Uterus (tissue), 4 donors: ENCODE measurements around the gene CCDC124. TPM values are rescaled to one million over a fixed set of nuclear protein-coding genes. Genes with fewer than 3 reads are reported as not detected.

Experiments used
- DNase-seq, 2 donors: peaks; one replicate each; pipeline ENCODE4 v3.0.0-alpha.2; 2019 to 2020
- H3K27ac ChIP-seq, 2 donors: fragments of 200-600 bp; sonication (generic); 1 replicate in 1 of 2; 2 replicates in 1 of 2; pipeline ENCODE4 v1.5.1; 2016 to 2018
- H3K27me3 ChIP-seq, 2 donors: fragments of 200-600 bp; sonication (generic); one replicate each; pipeline ENCODE4 v1.5.1; 2018 to 2019; ENCODE audit warnings: control low read depth in 1 of 2
- H3K36me3 ChIP-seq, 2 donors: fragments of 200-600 bp; sonication (generic); one replicate each; pipeline ENCODE4 v1.5.1; 2019; ENCODE audit warnings: control low read depth in 1 of 2
- H3K4me1 ChIP-seq, 2 donors: fragments of 200-600 bp; sonication (generic); one replicate each; pipeline ENCODE4 v1.5.1; 2018 to 2019; ENCODE audit warnings: control low read depth in 1 of 2
- H3K4me3 ChIP-seq, 2 donors: fragments of 200-600 bp; sonication (generic); 1 replicate in 1 of 2; 2 replicates in 1 of 2; pipeline ENCODE4 v1.5.1; 2018 to 2019; ENCODE audit warnings: mild to moderate bottlenecking in 1 of 2
- H3K9me3 ChIP-seq, 2 donors: fragments of 200-600 bp; sonication (generic); one replicate each; pipeline ENCODE4 v1.5.1; 2019; ENCODE audit warnings: control low read depth in 1 of 2
- CTCF ChIP-seq, 4 experiments: fragments of 200-600 bp in 2 of 4; fragments of 450-650 bp in 2 of 4; sonication (generic) in 2 of 4; IDR thresholded peaks; one replicate each; pipeline ENCODE4 v1.5.1; 2016 to 2019; ENCODE audit warnings: antibody characterized with exemption in 4 of 4, mild to moderate bottlenecking in 2 of 4, moderate library complexity in 1 of 4
- POLR2A ChIP-seq, 2 donors: fragments of 450-650 bp; IDR thresholded peaks; one replicate each; pipeline ENCODE4 v1.6.1; 2016; ENCODE audit warnings: antibody characterized with exemption in 2 of 2, mild to moderate bottlenecking in 1 of 2, moderate library complexity in 1 of 2
- intact Hi-C: fragments of 100-400 bp; cut with DNase I; formaldehyde crosslinking; loops from one replicate; pipeline ENCODE4 v1.15.1; 2023; ENCODE audit warnings: low total_unique reads
- total RNA-seq, 4 donors: library from RNA; depleted of rRNA in 3 of 4; stranded (reverse); fragments of >200 nt in 3 of 4; gene quantifications; one replicate each; pipeline versions ENCODE4 v1.1.0 to v1.2.4, GENCODE V29; 2014 to 2023
- donor health status: DM: yes; HTN: yes; CAD: no.

Gene CCDC124
- total RNA-seq, 4 donors from 2014 or later = 23.6 to 37.2 (median 28.3) TPM

- TF ChIP-seq POLR2A (IDR thresholded peaks at IDR 0.05) (no peak), CTCF (IDR thresholded peaks at IDR 0.05) (no peak)
- intact Hi-C loops = no loop called here
- no peaks in the 10 kb centered on the region for H3K4me1 ChIP-seq
Observed at GRCh38 chr19:17975032-17975431, 42.2 kb downstream of the CCDC124 start.

DNA sequence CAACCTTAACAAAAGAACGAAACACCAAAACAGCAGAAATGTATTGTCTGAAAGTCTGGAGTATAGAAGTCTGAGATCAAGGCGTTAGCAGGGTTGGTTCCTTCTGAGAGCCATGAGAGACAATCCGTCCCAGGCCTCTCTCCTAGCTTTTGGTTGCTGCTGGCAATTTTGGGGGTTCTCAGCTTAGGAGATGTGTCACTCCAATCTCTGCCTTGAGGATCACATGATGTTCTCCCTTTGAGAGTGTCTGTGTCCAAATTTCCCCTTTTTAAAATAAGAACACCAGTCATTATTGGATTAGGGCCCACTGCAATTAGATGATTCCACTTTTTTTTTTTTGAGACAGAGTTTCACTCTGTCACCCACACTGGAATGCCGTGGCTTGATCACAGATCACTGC is 44.2 kb downstream of the CCDC124 start:
- DNase-seq = no peak
- TF ChIP-seq CTCF (IDR thresholded peaks at IDR 0.05) (no peak), POLR2A (IDR thresholded peaks at IDR 0.05) (no peak)

More at GRCh38 chr19:17975032-17975431, 42.2 kb downstream of the CCDC124 start:
- H3K27me3 ChIP-seq = no peaks in the 10 kb centered on the region
- no peak overlapping the region for H3K27ac ChIP-seq
- H3K4me3 ChIP-seq = no peak overlapping the region
- DNase-seq = no peak
- no peaks in the 10 kb centered on the region for H3K36me3 ChIP-seq
- H3K9me3 ChIP-seq = no peaks in the 10 kb centered on the region

GRCh38 chr19:17977488-17977887 is 44.7 kb downstream of the CCDC124 start:
- H3K4me1 ChIP-seq = no peaks in the 10 kb centered on the region
- no peaks in the 10 kb centered on the region for H3K36me3 ChIP-seq
- TF ChIP-seq CTCF (IDR thresholded peaks at IDR 0.05) = no peak
- no peak for TF ChIP-seq POLR2A (IDR thresholded peaks at IDR 0.05)
- no peak overlapping the region for H3K4me3 ChIP-seq
- H3K27me3 ChIP-seq = no peaks in the 10 kb centered on the region
- H3K27ac ChIP-seq = no peak overlapping the region
- intact Hi-C loops = no loop called here
- no peak for DNase-seq
- H3K9me3 ChIP-seq = no peaks in the 10 kb centered on the region

More for the DNA sequence above, 44.2 kb downstream of the CCDC124 start:
- Histone ChIP-seq H3K27me3 (no peaks in the 10 kb centered on the region), H3K4me3 (no peak overlapping the region), H3K27ac (no peak overlapping the region), H3K4me1 (no peaks in the 10 kb centered on the region), H3K36me3 (no peaks in the 10 kb centered on the region), H3K9me3 (no peaks in the 10 kb centered on the region)
- intact Hi-C loops = no loop called here

GRCh38 chr19:17981611-17982010 is 48.8 kb downstream of the CCDC124 start:
- intact Hi-C loops = no loop called here
- Histone ChIP-seq H3K36me3 (no peaks in the 10 kb centered on the region), H3K9me3 (no peaks in the 10 kb centered on the region), H3K4me1 (no peaks in the 10 kb centered on the region), H3K27ac (no peak overlapping the region), H3K4me3 (no peak overlapping the region), H3K27me3 (no peaks in the 10 kb centered on the region)
- TF ChIP-seq POLR2A (IDR thresholded peaks at IDR 0.05) (no peak), CTCF (IDR thresholded peaks at IDR 0.05) (no peak)
- DNase-seq = no peak

- H3K27me3 ChIP-seq = no peaks in the 10 kb centered on the region
- H3K4me3 ChIP-seq = no peak overlapping the region
- no peak overlapping the region for H3K27ac ChIP-seq
- no peaks in the 10 kb centered on the region for H3K36me3 ChIP-seq
- H3K9me3 ChIP-seq = no peaks in the 10 kb centered on the region
- intact Hi-C loops = no loop called here
- TF ChIP-seq CTCF (IDR thresholded peaks at IDR 0.05) = no peak
- TF ChIP-seq POLR2A (IDR thresholded peaks at IDR 0.05) = no peak
- DNase-seq = no peak
- no peaks in the 10 kb centered on the region for H3K4me1 ChIP-seq
Observed at GRCh38 chr19:17982430-17982829, 49.6 kb downstream of the CCDC124 start.
